Ishikawa (cell line): ENCODE results near the gene GHITM.

Experiments
- CREB1 ChIP-seq: IDR thresholded peaks from 2 replicates; pipeline ENCODE4 v1.6.1; 2012; ENCODE audit warnings: low read depth
- FOXM1 ChIP-seq: IDR thresholded peaks from 2 replicates; pipeline ENCODE4 v1.6.1; 2012; ENCODE audit warnings: low read depth, borderline replicate concordance
- RAD21 ChIP-seq: IDR thresholded peaks from 2 replicates; pipeline ENCODE4 v1.6.1; 2012; ENCODE audit warnings: low read depth
- TAF1 ChIP-seq: IDR thresholded peaks from 2 replicates; pipeline ENCODE4 v1.6.1; 2012; ENCODE audit warnings: low read depth, mild to moderate bottlenecking
- YY1 ChIP-seq: IDR thresholded peaks from 2 replicates; pipeline ENCODE4 v1.6.1; 2012; ENCODE audit warnings: low read depth

DNA sequence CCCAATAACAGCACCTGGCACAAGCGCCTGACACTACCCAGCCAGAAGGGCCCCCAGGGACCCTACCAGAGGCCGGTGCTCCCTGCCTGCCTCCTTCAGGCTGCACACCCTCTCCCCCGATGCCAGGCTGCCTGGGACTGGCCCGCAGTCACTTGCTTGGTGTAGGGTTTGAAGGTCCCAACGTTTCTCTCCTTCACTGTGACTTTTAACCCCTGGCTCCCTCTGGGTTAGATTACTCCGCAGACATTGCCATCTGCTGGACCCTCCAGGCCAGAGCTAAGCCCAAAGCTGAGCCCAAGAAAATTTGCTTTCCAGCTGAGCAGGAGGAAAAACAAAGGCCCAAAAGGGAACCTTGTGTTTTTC, 61.9 kb downstream of the GHITM start:
- TF ChIP-seq TAF1 (no peak), RAD21 (no peak), FOXM1 (no peak), CREB1 (no peak), YY1 (no peak)
